Tracheal epithelial cell (primary cell): ENCODE data around the gene FAM200C. TPM values are rescaled to one million over a fixed set of nuclear protein-coding genes. Genes with fewer than 3 reads are reported as not detected.

ENCODE experiments used
- total RNA-seq: library from RNA; depleted of rRNA; stranded (reverse); fragments of >200 nt; gene quantifications from 2 replicates; pipeline ENCODE4 v1.2.1, GENCODE V29; 2014

FAM200C gene
- 2.6 and 3.1 TPM in 2 replicates for total RNA-seq

DNA sequence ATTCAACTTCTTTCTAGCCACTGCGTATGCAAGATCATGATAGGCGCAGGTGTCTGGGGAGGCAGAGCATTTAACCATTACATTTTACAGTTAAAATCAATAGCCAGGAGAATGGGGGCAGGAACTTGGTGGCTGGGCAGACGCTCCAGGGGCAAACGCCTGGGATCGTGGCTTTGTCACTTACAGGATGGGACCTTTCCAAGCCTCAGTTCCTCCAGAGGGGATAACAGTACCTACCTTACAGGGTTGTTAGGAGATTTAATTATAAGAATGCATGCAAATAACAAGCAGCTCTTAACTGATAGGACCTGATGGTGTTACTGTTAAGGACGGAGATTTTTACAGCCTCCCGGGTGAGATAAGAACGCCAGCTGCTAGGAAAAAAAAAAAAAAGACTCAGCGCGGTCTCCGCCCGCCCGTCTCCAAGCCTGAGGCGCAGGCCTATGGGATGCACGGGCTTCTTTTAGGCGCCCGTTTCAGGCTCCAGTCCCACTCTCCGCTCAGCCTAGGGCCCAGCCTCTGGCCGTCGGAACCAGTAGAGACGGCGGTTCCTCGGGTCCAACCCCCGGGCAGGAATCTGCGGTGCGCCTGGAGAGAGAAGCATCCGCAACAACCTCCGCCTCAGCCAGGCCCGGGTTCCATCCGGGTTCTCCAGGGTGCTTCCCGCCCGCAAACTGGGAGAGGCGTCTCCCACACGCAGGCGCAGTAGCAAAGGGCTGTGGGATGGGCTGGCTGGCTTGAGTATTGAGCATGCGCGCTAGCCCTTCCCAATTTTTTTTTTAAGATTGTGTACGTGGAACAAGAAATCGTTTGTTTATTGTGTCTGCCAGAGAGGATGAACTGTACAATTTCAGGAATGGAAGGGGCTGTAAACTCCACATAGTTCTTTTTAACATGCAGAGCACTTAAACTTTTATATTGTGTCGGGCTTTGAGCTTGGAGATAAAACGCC is at the start of gene FAM200C:
FAM200C (minus strand) TSS at position 653 of the 952 bp plus-strand sequence. CDS start 4,564 bp downstream, outside the sequence.

DNA sequence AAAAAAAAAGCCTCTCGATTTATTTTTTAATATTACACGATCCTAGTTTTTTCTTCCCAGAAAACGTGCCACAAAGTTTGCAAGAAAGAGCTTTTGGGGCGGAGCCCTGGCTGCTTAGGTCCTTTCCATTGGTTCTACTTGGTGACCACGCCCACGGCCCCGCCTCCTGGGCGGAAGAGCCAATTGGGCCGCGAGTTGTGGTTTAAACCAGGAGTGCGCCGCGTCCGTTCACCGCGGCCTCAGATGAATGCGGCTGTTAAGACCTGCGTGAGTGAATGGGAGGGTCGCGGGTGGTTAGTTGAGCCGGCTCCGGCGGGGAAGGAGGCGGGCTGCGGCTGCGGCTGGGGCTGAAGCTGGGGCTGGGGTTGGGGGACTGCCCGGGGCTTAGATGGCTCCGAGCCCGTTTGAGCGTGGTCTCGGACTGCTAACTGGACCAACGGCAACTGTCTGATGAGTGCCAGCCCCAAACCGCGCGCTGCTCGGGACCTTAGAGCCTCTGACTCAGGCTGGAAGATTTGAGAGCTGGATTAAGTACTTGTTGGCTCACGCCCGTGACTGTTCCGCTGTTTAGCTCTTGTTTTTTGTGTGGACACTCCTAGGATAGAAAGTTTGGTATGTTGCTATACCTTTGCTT is 21.9 kb upstream of the FAM200C start, which contains the start of gene PTTG1:
PTTG1 (plus strand) TSS at position 231 of the 634 bp plus-strand sequence. CDS start 458 bp downstream, outside the sequence.

DNA sequence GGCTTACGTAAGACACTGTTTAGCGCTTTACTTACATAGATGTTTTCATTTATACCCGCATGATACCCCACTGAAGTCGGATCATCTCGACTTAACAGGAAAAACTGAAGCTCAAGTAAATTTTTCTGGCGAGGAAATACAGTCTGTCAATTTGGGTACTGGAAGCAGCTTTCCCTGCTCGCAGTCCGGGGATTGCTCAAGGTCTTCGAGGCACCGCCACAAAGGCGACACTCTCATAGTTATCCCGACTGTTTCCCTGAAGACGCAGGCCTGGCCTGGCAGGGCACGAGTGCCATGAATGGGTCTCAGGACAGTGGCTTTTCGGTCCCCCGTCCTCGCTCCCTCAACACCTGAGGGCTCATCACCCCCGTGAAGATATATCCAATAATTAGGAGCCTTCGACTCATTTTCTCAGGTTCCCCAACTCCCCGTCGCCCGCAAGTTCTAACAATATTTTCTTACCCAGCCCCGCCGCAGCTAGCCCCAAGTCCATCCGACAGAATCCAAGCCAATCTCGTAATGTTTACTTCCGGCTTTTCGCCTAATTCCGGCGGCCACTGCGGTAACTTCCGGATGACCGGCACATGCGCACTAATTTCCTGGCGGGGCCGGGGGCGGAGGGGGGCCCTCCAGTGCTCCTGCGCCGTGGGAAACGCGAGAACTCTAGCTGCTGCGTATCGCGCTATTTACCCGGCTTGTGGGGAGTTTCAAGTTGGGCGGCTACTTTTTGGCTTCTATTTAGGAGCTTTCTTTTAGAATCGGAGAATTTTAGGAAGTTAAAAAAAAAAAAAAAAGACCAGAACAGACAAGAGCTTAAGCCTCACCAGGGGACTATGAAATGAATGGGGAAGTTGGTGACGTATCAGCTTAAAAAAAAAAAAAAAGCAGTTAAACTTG is 19.0 kb upstream of the FAM200C start, which contains the start of gene SLU7:
SLU7 (minus strand) TSS at position 521 of the 897 bp plus-strand sequence. CDS start 3,787 bp downstream, outside the sequence.

DNA sequence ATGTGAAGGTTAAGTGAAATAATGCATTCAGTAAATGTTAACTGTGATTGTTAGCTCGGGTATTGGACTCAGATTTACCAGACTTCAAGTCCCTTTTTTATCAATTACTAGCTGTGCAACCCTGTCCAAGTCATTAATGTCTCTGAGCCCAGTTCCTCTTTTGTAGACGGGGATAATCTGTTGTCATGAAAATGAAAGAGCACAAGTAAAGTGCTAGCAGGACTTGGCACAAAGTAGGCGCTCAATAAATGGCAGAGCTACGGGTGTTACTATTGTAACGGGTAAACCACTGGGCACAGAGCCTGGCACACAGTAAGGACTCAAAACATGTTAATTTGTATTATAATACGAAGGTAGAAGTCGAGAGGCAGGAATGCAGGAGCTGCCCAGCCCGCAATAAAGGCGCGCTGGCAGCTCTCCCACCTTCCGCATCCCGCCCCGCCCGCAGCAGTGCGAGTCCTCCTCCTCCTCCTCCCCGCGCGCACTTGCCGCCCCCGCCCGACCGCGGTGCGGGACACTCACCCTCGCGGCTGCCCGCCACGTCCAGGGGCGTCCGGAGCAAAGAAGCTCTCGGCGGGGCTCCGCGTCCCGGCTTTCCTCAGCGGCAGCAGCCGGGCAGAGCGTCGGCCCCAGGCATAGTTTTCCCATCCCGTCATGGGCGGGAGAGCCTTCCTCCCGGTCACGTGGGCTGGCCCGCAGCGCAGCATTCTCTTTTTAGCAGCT is 29.7 kb downstream of the FAM200C start, which contains the start of gene C1QTNF2:
C1QTNF2 (minus strand) TSS at position 637 of the 723 bp plus-strand sequence. CDS start 15,615 bp downstream, outside the sequence.

Other genes starting within 250 kb of the FAM200C start
- gene FABP6, start 170.5 kb downstream of the FAM200C start, total RNA-seq = 1.2 TPM in 1 of 2 replicates, not detected in the other
- 1.5 and 4.8 TPM in 2 replicates for gene CCNJL, start 87.5 kb downstream of the FAM200C start, total RNA-seq
- not detected in 2 replicates for gene C1QTNF2, start 29.4 kb downstream of the FAM200C start, total RNA-seq
- gene SLU7, start 19.0 kb upstream of the FAM200C start, total RNA-seq = 36.9 and 69.6 TPM in 2 replicates
- gene PTTG1, start 21.8 kb upstream of the FAM200C start, total RNA-seq = 130 and 184 TPM in 2 replicates